ENCODE results near the gene TSC2. TPM values are rescaled to one million over a fixed set of nuclear protein-coding genes. Genes with fewer than 3 reads are reported as not detected.

TSC2 gene
- total and polyA plus RNA-seq, 2 of the 13 experiments (the other 11 are each of a cell fraction or from before 2014, with no cell fraction given), result 19.6 to 40.4 TPM

DNA sequence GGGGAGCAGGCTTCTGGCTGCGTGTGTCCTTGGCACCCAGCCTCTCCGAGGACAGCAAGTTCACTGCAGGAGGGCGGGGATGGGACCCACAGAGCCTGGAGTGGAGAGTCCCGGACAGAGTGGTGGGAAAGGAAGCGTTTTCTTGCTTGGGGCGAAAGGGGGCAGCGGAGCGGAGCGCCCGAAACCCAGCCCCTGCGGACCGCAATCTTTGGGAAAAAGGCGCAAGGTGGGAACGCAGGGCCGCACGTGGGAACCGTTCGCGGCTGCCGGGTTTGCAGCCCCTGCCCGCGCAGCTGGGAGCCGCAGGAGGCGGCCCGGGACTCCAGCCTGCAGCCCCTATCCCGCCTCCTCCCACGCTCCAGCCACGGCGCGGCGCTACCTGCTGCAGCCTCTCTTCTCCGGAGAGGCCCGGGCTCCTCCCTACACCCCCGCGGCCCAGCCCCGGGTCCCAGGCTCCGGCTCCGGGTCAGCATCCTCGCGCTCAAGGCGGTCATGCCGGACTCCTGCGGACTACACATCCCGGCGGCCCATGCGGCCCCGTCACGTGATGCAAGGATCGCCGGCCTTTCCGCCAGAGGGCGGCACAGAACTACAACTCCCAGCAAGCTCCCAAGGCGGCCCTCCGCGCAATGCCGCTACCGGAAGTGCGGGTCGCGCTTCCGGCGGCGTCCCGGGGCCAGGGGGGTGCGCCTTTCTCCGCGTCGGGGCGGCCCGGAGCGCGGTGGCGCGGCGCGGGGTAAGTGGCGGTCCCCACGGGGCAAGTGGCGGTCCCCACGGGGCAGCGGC, at the start of gene TSC2, which contains the start of gene NTHL1 (continued):
- TF ChIP-seq RARA (CRISPR knock-in tag; IDR thresholded peaks at IDR 0.05) (peak; percentile 52; the same call in 1 of the 2 replicates), RXRA (CRISPR knock-in tag; IDR thresholded peaks at IDR 0.05) (peak; percentile 42), ZNF296 (CRISPR knock-in tag; conservative IDR thresholded peaks at IDR 0.05) (no peak), MIER3 (CRISPR knock-in tag; IDR thresholded peaks at IDR 0.05; ENCODE audit: borderline replicate concordance) (peak; percentile 88; the same call in 1 of the 2 replicates), FOSL1 (CRISPR knock-in tag; IDR thresholded peaks at IDR 0.05; ENCODE audit: borderline replicate concordance) (no peak), GPN1 (CRISPR knock-in tag; IDR thresholded peaks at IDR 0.05; ENCODE audit: borderline replicate concordance) (no peak), THRA (CRISPR knock-in tag; IDR thresholded peaks at IDR 0.05; ENCODE audit: borderline replicate concordance) (no peak; the same call in 1 of the 2 replicates), CERS6 (CRISPR knock-in tag; IDR thresholded peaks at IDR 0.05) (0 out of 2 replicates have a peak, but pooled peaks have one; percentile 60), ZNF749 (CRISPR knock-in tag; IDR thresholded peaks at IDR 0.05; ENCODE audit: borderline replicate concordance) (no peak), TEAD2 (CRISPR knock-in tag; IDR thresholded peaks at IDR 0.05) (no peak), TCF7L2 (IDR thresholded peaks at IDR 0.05; ENCODE audit: low read depth, low read length) (no peak), STAT5B (CRISPR knock-in tag; IDR thresholded peaks at IDR 0.05) (no peak), RFX5 (IDR thresholded peaks at IDR 0.05; ENCODE audit: low read depth, low read length) (0 out of 2 replicates have a peak, but pooled peaks have one; percentile 4), ZNF704 (CRISPR knock-in tag; IDR thresholded peaks at IDR 0.05; ENCODE audit: borderline replicate concordance) (no peak; the same call in 1 of the 2 replicates), E2F1 (CRISPR knock-in tag; IDR thresholded peaks at IDR 0.05) (0 out of 2 replicates have a peak, but pooled peaks have one; percentile 72)
- TF ChIP-seq, protein P1, sequence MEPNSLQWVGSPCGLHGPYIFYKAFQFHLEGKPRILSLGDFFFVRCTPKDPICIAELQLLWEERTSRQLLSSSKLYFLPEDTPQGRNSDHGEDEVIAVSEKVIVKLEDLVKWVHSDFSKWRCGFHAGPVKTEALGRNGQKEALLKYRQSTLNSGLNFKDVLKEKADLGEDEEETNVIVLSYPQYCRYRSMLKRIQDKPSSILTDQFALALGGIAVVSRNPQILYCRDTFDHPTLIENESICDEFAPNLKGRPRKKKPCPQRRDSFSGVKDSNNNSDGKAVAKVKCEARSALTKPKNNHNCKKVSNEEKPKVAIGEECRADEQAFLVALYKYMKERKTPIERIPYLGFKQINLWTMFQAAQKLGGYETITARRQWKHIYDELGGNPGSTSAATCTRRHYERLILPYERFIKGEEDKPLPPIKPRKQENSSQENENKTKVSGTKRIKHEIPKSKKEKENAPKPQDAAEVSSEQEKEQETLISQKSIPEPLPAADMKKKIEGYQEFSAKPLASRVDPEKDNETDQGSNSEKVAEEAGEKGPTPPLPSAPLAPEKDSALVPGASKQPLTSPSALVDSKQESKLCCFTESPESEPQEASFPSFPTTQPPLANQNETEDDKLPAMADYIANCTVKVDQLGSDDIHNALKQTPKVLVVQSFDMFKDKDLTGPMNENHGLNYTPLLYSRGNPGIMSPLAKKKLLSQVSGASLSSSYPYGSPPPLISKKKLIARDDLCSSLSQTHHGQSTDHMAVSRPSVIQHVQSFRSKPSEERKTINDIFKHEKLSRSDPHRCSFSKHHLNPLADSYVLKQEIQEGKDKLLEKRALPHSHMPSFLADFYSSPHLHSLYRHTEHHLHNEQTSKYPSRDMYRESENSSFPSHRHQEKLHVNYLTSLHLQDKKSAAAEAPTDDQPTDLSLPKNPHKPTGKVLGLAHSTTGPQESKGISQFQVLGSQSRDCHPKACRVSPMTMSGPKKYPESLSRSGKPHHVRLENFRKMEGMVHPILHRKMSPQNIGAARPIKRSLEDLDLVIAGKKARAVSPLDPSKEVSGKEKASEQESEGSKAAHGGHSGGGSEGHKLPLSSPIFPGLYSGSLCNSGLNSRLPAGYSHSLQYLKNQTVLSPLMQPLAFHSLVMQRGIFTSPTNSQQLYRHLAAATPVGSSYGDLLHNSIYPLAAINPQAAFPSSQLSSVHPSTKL (CRISPR knock-in tag; IDR thresholded peaks at IDR 0.05), result peak; percentile 3; the same call in 1 of the 2 replicates
- TF ChIP-seq, protein P2, sequence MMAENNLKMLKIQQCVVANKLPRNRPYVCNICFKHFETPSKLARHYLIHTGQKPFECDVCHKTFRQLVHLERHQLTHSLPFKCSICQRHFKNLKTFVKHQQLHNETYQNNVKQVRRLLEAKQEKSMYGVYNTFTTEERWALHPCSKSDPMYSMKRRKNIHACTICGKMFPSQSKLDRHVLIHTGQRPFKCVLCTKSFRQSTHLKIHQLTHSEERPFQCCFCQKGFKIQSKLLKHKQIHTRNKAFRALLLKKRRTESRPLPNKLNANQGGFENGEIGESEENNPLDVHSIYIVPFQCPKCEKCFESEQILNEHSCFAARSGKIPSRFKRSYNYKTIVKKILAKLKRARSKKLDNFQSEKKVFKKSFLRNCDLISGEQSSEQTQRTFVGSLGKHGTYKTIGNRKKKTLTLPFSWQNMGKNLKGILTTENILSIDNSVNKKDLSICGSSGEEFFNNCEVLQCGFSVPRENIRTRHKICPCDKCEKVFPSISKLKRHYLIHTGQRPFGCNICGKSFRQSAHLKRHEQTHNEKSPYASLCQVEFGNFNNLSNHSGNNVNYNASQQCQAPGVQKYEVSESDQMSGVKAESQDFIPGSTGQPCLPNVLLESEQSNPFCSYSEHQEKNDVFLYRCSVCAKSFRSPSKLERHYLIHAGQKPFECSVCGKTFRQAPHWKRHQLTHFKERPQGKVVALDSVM (CRISPR knock-in tag; IDR thresholded peaks at IDR 0.05), result peak; percentile 48; the same call in 1 of the 2 replicates
